PC-3 (cell line): ENCODE data around the gene CRTAC1. TPM values are rescaled to one million over a fixed set of nuclear protein-coding genes. Genes with fewer than 3 reads are reported as not detected.

Experiments
- ATAC-seq: fragments of 200-7000 bp; cut with Tn5 transposase; 2 replicates; pipeline ENCODE4 v1.9.1; 2020; ENCODE audit warnings: mild to moderate bottlenecking, moderate library complexity
- BruUV-seq: library from RNA; stranded (reverse); fragments of 400-500 nt; replicated peaks from 2 replicates; lab custom pipeline; 2021; lab: Mats Ljungman, UMichigan
- CTCF ChIA-PET: fragments of 300-600 bp; sonication (Branson Sonifier 250); formaldehyde crosslinking; loops from one replicate; lab custom pipeline; 2022; ENCODE audit warnings: antibody characterized with exemption; lab: Charles Lee
- POLR2A ChIA-PET: fragments of 300-600 bp; sonication (Branson Sonifier 250); formaldehyde crosslinking; loops from one replicate; lab custom pipeline; 2022; ENCODE audit warnings: antibody characterized with exemption; ENCODE audit not compliant: unreplicated experiment; lab: Charles Lee
- DNase-seq: peaks from one replicate; pipeline ENCODE4 v3.0.0-alpha.2; 2015
- H2AFZ ChIP-seq: fragments of 300-600 bp; sonication (generic); 2 replicates; pipeline ENCODE4 v1.6.0; 2016; ENCODE audit warnings: antibody characterized with exemption, low read length
- H3F3A ChIP-seq: fragments of 300-600 bp; sonication (generic); one replicate; pipeline ENCODE4 v1.6.0; 2017; ENCODE audit warnings: antibody characterized with exemption, low read length, control low read depth, mild to moderate bottlenecking; ENCODE audit not compliant: unreplicated experiment
- H3K27ac ChIP-seq: fragments of 300-600 bp; sonication (generic); 2 replicates; pipeline ENCODE4 v1.5.1; 2016; ENCODE audit warnings: mild to moderate bottlenecking, low read length
- H3K27me3 ChIP-seq: fragments of 300-600 bp; sonication (generic); 2 replicates; pipeline ENCODE4 v1.6.1; 2016; ENCODE audit warnings: low read length, mixed read lengths
- H3K36me3 ChIP-seq: fragments of 300-600 bp; sonication (generic); 2 replicates; pipeline ENCODE4 v1.6.1; 2016; ENCODE audit warnings: low read depth, mixed run types, low read length, mixed read lengths
- H3K4me1 ChIP-seq: fragments of 300-600 bp; sonication (generic); 2 replicates; pipeline ENCODE4 v1.5.1; 2016; ENCODE audit warnings: low read length; ENCODE audit not compliant: insufficient read depth
- H3K4me2 ChIP-seq: fragments of 300-600 bp; sonication (generic); 2 replicates; pipeline ENCODE4 v1.6.0; 2016; ENCODE audit warnings: low read length
- H3K4me3 ChIP-seq: fragments of 300-600 bp; sonication (generic); 2 replicates; pipeline ENCODE4 v1.5.1; 2016; ENCODE audit warnings: mild to moderate bottlenecking, low read length, mixed read lengths
- H3K79me2 ChIP-seq: fragments of 300-600 bp; sonication (generic); 2 replicates; pipeline ENCODE4 v1.6.1; 2017; ENCODE audit warnings: low read length, mixed read lengths
- H3K9ac ChIP-seq: fragments of 300-600 bp; sonication (generic); 2 replicates; pipeline ENCODE4 v1.6.0; 2016; ENCODE audit warnings: mild to moderate bottlenecking, low read length
- H3K9me2 ChIP-seq: fragments of 300-600 bp; sonication (generic); replicated peaks from 2 replicates; pipeline ENCODE4 v1.6.1; 2016; ENCODE audit warnings: mixed run types, low read length, mixed read lengths
- H3K9me3 ChIP-seq: fragments of 300-600 bp; sonication (generic); 2 replicates; pipeline ENCODE4 v1.6.1; 2016; ENCODE audit warnings: low read length, mixed read lengths
- H4K20me1 ChIP-seq: fragments of 300-600 bp; sonication (generic); 2 replicates; pipeline ENCODE4 v1.6.1; 2016; ENCODE audit warnings: low read length, mixed read lengths
- EZH2 ChIP-seq: fragments of 300-600 bp; sonication (generic); IDR thresholded peaks from one replicate; pipeline ENCODE4 v1.6.1; 2017; ENCODE audit warnings: antibody characterized with exemption, mild to moderate bottlenecking, low read length; ENCODE audit not compliant: unreplicated experiment
- EZH2phosphoT487 ChIP-seq: fragments of 300-600 bp; sonication (generic); IDR thresholded peaks from 2 replicates; pipeline ENCODE4 v1.6.1; 2018; ENCODE audit warnings: mild to moderate bottlenecking, antibody characterized with exemption, low read length, borderline replicate concordance
- intact Hi-C: fragments of 100-400 bp; cut with micrococcal nuclease; formaldehyde crosslinking; loops from 2 replicates; pipeline ENCODE4 v1.9.0; 2023
- total RNA-seq: library from RNA; depleted of rRNA; stranded (reverse); fragments of >200 nt; gene quantifications from 2 replicates; pipeline ENCODE4 v1.2.3, GENCODE V29; 2014
- TF ChIP-seq, protein P1 (sequence below): fragments of 300-600 bp; sonication (generic); conservative IDR thresholded peaks from 2 replicates; pipeline ENCODE4 v1.5.1; 2017; ENCODE audit warnings: antibody characterized with exemption, low read depth, mild to moderate bottlenecking, low read length

The CRTAC1 gene
- total RNA-seq, 1 experiment from 2014 or later = not detected

DNA sequence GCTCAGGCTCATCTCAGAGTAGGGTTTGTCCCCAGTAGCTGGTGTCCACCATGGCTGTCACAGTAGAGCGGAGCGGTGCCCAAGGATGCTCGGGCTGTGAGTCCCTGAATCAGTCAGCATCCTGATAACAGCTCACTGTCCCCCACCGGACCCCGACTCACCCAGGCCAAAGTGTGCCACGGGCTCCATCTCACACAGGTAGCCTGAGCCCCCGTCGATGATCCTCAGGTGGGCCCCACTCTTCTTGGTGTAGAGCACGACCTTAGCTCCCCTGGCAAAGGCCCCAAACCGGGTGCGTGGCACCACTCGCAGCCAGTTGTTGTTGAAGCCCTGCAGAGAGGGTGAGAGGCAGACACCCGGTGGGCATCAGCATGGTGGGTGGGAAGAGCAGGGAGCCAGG is 135.3 kb downstream of the CRTAC1 start:
- Histone ChIP-seq H3K27me3 (no peaks in the 10 kb centered on the region), H3K4me2 (no peak overlapping the region), H3K27ac (no peak overlapping the region), H3K36me3 (no peaks in the 10 kb centered on the region), H2AFZ (no peak overlapping the region), H3K4me1 (peaks cover 3% of the 10 kb centered on the region), H3K4me3 (no peak overlapping the region), H3K9me2 (no peaks in the 10 kb centered on the region), H3K79me2 (no peaks in the 10 kb centered on the region), H3F3A (no peaks in the 10 kb centered on the region), H3K9me3 (no peaks in the 10 kb centered on the region), H4K20me1 (no peaks in the 10 kb centered on the region), H3K9ac (no peak overlapping the region)
- POLR2A ChIA-PET = no interaction called here
- intact Hi-C loops = no loop called here
- no peak for ATAC-seq
- CTCF ChIA-PET = no interaction called here
- BruUV-seq = no TSS peak
- no peak for TF ChIP-seq EZH2phosphoT487
- no peak for TF ChIP-seq EZH2
- TF ChIP-seq, protein P1, sequence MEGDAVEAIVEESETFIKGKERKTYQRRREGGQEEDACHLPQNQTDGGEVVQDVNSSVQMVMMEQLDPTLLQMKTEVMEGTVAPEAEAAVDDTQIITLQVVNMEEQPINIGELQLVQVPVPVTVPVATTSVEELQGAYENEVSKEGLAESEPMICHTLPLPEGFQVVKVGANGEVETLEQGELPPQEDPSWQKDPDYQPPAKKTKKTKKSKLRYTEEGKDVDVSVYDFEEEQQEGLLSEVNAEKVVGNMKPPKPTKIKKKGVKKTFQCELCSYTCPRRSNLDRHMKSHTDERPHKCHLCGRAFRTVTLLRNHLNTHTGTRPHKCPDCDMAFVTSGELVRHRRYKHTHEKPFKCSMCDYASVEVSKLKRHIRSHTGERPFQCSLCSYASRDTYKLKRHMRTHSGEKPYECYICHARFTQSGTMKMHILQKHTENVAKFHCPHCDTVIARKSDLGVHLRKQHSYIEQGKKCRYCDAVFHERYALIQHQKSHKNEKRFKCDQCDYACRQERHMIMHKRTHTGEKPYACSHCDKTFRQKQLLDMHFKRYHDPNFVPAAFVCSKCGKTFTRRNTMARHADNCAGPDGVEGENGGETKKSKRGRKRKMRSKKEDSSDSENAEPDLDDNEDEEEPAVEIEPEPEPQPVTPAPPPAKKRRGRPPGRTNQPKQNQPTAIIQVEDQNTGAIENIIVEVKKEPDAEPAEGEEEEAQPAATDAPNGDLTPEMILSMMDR = no peak
- DNase-seq = no peak

DNA sequence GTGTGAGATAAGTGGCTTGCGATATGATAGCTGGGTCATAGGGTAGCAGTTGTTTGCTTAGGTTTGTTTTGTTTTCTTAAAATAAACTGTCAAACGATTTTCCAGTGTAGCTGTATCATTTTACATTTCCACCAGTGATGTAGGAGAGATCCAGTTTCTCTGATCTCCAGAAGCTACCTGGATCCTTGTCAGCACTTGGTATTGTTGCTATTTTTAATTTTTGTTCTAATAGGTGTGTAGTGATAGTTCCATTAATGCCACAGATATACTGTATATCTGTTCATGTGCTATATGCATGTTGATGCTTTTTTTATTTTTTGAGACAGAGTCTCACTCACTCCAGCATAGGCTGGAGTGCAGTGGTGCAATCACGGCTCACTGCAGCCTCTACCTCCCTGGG is 136.3 kb downstream of the CRTAC1 start:
- Histone ChIP-seq H3K4me2 (no peak overlapping the region), H3F3A (no peaks in the 10 kb centered on the region), H3K9me3 (no peaks in the 10 kb centered on the region), H3K27me3 (no peaks in the 10 kb centered on the region), H3K4me1 (peaks cover 12% of the 10 kb centered on the region), H4K20me1 (no peaks in the 10 kb centered on the region), H3K27ac (no peak overlapping the region), H3K36me3 (no peaks in the 10 kb centered on the region), H3K4me3 (no peak overlapping the region), H3K9me2 (no peaks in the 10 kb centered on the region), H3K9ac (no peak overlapping the region), H3K79me2 (no peaks in the 10 kb centered on the region), H2AFZ (no peak overlapping the region)
- CTCF ChIA-PET = no interaction called here
- no peak for ATAC-seq
- DNase-seq = no peak
- BruUV-seq = no TSS peak
- TF ChIP-seq, protein P1 = no peak
- TF ChIP-seq EZH2phosphoT487 (no peak), EZH2 (no peak)
- intact Hi-C loops = no loop called here
- POLR2A ChIA-PET = no interaction called here

DNA sequence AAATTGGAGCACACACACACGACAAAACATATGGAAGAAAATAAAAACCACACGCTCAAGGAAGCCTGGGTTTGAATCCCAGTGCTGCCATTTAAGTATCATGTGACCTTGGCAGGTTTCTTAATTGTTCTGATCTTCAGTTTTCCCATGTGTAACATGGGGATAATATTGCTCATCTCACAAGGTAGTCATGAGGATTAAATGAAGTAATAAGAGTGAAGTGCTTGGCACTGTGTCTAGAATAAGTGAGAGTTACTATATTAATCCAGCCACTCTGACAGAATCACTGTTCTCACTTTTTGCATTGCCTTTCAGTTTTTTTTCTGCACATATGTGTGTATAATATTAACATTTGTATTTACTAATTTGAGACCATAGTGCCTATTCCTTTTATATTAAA is 137.5 kb downstream of the CRTAC1 start:
- TF ChIP-seq, protein P1 = no peak
- TF ChIP-seq EZH2phosphoT487 = no peak
- TF ChIP-seq EZH2 = no peak
- POLR2A ChIA-PET = no interaction called here
- H3K4me1 ChIP-seq = peaks cover 22% of the 10 kb centered on the region
- H3K27ac ChIP-seq = no peak overlapping the region
- H3K79me2 ChIP-seq = no peaks in the 10 kb centered on the region
- H3F3A ChIP-seq = no peaks in the 10 kb centered on the region
- intact Hi-C loops = no loop called here
- no peak overlapping the region for H3K4me3 ChIP-seq
- no peaks in the 10 kb centered on the region for H3K9me2 ChIP-seq
- no peak overlapping the region for H3K4me2 ChIP-seq
- ATAC-seq = no peak
- DNase-seq = no peak
- H3K27me3 ChIP-seq = no peaks in the 10 kb centered on the region
- no TSS peak for BruUV-seq
- CTCF ChIA-PET = no interaction called here
- H3K9ac ChIP-seq = no peak overlapping the region
- no peaks in the 10 kb centered on the region for H3K36me3 ChIP-seq
- H4K20me1 ChIP-seq = no peaks in the 10 kb centered on the region
- H2AFZ ChIP-seq = no peak overlapping the region
- no peaks in the 10 kb centered on the region for H3K9me3 ChIP-seq
